Measurements from ENCODE around the gene CACNG4. TPM values are rescaled to one million over a fixed set of nuclear protein-coding genes. Genes with fewer than 3 reads are reported as not detected.

CACNG4 gene
- total RNA-seq, 1 donor, result not detected

DNA sequence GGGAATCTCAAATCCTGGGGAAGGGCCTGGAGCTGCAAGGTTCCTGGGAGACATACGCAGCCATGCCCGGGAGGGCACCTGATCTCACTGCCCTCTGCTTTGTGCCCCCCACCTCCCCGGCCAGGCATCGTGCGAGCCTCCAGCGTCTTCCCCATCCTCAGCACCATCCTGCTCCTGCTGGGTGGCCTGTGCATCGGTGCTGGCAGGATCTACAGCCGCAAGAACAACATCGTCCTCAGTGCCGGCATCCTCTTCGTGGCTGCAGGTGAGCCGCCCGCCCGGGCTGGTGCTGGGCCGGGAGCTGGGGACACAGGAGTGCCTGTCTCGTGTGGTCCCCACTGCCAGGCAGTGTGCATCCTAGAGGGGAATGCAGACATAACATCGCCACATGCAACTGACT, 60.2 kb downstream of the CACNG4 start:
- Histone ChIP-seq H3K27ac (ENCODE audit: low read depth, low read length) (no peak overlapping the region), H3K4me2 (ENCODE audit: insufficient read depth, low read length) (no peak overlapping the region), H4K20me1 (ENCODE audit: insufficient read depth, low read length) (no peaks in the 10 kb centered on the region), H3K9me3 (ENCODE audit: low read depth, low read length) (no peaks in the 10 kb centered on the region), H3K36me3 (ENCODE audit: insufficient read depth, low read length) (no peaks in the 10 kb centered on the region), H3K4me1 (ENCODE audit: insufficient read depth, low read length) (no peaks in the 10 kb centered on the region), H3K79me2 (ENCODE audit: insufficient read depth, low read length) (no peaks in the 10 kb centered on the region), H2AFZ (ENCODE audit: low read length) (no peak overlapping the region), H3K4me3 (ENCODE audit: insufficient read depth, low read length) (no peak overlapping the region), H3K27me3 (ENCODE audit: insufficient read depth, low read length) (peaks cover 27% of the 10 kb centered on the region)
- TF ChIP-seq, protein P1, sequence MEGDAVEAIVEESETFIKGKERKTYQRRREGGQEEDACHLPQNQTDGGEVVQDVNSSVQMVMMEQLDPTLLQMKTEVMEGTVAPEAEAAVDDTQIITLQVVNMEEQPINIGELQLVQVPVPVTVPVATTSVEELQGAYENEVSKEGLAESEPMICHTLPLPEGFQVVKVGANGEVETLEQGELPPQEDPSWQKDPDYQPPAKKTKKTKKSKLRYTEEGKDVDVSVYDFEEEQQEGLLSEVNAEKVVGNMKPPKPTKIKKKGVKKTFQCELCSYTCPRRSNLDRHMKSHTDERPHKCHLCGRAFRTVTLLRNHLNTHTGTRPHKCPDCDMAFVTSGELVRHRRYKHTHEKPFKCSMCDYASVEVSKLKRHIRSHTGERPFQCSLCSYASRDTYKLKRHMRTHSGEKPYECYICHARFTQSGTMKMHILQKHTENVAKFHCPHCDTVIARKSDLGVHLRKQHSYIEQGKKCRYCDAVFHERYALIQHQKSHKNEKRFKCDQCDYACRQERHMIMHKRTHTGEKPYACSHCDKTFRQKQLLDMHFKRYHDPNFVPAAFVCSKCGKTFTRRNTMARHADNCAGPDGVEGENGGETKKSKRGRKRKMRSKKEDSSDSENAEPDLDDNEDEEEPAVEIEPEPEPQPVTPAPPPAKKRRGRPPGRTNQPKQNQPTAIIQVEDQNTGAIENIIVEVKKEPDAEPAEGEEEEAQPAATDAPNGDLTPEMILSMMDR (IDR thresholded peaks at IDR 0.05; ENCODE audit: extremely low read depth, low read depth, low read length), result no peak
- no peak for DNase-seq (ENCODE audit: insufficient read length, low spot score, missing footprints)

DNA sequence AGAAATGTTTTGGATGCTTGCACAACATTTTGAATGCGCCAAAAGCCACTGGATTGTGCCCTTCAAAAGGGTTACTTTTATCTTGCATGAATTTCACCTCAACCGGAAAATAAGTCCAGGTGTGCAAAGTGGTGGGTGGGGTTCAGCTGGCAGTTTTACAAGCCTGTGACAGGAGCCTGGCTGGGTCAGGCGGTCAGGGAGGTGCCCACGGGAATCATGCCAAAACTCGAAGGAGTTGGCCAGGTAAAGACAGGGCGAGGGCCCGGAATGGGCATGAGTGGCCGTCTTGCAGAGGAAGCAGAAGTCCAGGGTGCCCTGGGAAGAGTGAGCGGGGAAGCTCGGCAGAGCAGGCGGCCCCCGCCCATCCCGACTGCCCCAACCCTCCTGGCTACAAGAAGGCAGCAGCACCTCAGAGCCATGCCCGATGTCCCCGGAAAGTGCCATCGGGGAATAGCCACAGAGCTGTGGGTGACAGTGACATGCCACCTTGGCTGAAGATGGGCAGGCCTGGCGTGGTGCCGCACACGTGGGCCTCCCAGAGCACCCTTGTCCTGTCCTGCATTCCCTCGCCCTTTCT, 60.8 kb downstream of the CACNG4 start:
- no peak for DNase-seq (ENCODE audit: insufficient read length, low spot score, missing footprints)
- H3K4me1 ChIP-seq (ENCODE audit: insufficient read depth, low read length), result no peaks in the 10 kb centered on the region
- no peaks in the 10 kb centered on the region for H3K79me2 ChIP-seq (ENCODE audit: insufficient read depth, low read length)
- no peak overlapping the region for H3K27ac ChIP-seq (ENCODE audit: low read depth, low read length)
- no peaks in the 10 kb centered on the region for H4K20me1 ChIP-seq (ENCODE audit: insufficient read depth, low read length)
- no peak overlapping the region for H2AFZ ChIP-seq (ENCODE audit: low read length)
- peaks cover 24% of the 10 kb centered on the region for H3K27me3 ChIP-seq (ENCODE audit: insufficient read depth, low read length)
- H3K36me3 ChIP-seq (ENCODE audit: insufficient read depth, low read length), result no peaks in the 10 kb centered on the region
- no peak overlapping the region for H3K4me3 ChIP-seq (ENCODE audit: insufficient read depth, low read length)
- no peaks in the 10 kb centered on the region for H3K9me3 ChIP-seq (ENCODE audit: low read depth, low read length)
- H3K4me2 ChIP-seq (ENCODE audit: insufficient read depth, low read length), result no peak overlapping the region
- TF ChIP-seq, protein P1 (IDR thresholded peaks at IDR 0.05; ENCODE audit: extremely low read depth, low read depth, low read length), result no peak

DNA sequence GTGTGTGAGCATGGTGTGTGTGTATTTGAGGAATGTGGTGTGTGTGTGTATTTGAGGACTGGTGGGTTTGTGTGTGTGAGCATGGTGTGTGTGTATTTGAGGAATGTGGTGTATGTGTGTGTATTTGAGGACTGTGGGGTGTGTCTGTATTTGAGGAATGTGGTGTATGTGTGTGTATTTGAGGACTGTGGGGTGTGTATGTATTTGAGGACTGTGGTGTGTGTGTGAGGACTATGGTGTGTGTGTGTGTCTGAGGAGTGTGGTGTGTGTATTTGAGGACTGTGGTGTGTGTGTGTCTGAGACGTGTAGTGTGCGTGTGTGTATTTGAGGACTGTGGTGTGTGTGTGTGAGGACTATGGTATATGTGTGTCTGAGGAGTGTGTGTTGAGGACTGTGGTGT, 61.8 kb downstream of the CACNG4 start:
- Histone ChIP-seq H3K27me3 (ENCODE audit: insufficient read depth, low read length) (peaks cover 16% of the 10 kb centered on the region), H3K4me3 (ENCODE audit: insufficient read depth, low read length) (no peak overlapping the region), H3K79me2 (ENCODE audit: insufficient read depth, low read length) (no peaks in the 10 kb centered on the region), H2AFZ (ENCODE audit: low read length) (no peak overlapping the region), H4K20me1 (ENCODE audit: insufficient read depth, low read length) (no peaks in the 10 kb centered on the region), H3K9me3 (ENCODE audit: low read depth, low read length) (no peaks in the 10 kb centered on the region), H3K4me1 (ENCODE audit: insufficient read depth, low read length) (no peaks in the 10 kb centered on the region), H3K36me3 (ENCODE audit: insufficient read depth, low read length) (no peaks in the 10 kb centered on the region), H3K27ac (ENCODE audit: low read depth, low read length) (no peak overlapping the region), H3K4me2 (ENCODE audit: insufficient read depth, low read length) (no peak overlapping the region)
- DNase-seq (ENCODE audit: insufficient read length, low spot score, missing footprints), result no peak
- TF ChIP-seq, protein P1 (IDR thresholded peaks at IDR 0.05; ENCODE audit: extremely low read depth, low read depth, low read length), result no peak

DNA sequence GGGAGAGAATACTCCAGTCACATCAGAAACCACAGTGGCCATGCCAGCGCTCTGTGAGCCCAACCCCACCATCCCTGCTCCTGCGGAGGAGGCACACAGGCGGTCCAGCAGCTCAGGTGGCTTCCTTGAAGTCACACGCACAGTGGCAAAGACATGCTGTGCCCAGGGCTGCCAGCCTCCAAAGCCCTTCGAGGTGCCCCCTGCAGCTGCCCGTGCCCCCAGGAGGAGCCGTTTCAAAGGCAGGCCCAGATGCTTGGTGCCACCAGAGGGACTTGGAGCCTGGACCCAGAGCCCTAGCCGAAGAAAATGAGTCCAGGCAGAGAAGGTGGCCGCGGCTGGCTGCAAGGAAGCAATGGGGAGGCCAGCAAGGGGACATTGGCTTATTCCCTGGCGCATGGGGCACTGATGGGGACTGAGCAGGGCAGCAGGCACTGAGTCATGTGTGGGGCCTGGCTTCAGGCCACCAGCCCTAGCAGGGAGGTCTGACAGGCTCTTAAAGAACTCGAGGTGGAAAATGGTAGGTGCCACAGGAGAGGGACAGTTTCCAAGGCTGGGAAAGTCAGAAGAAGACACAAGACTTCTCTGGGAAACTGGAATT, 62.6 kb downstream of the CACNG4 start:
- Histone ChIP-seq H3K4me1 (ENCODE audit: insufficient read depth, low read length) (no peaks in the 10 kb centered on the region), H3K27me3 (ENCODE audit: insufficient read depth, low read length) (peaks cover 9% of the 10 kb centered on the region), H3K36me3 (ENCODE audit: insufficient read depth, low read length) (no peaks in the 10 kb centered on the region), H3K79me2 (ENCODE audit: insufficient read depth, low read length) (no peaks in the 10 kb centered on the region), H3K9me3 (ENCODE audit: low read depth, low read length) (no peaks in the 10 kb centered on the region), H2AFZ (ENCODE audit: low read length) (no peak overlapping the region), H4K20me1 (ENCODE audit: insufficient read depth, low read length) (no peaks in the 10 kb centered on the region), H3K4me2 (ENCODE audit: insufficient read depth, low read length) (no peak overlapping the region), H3K27ac (ENCODE audit: low read depth, low read length) (no peak overlapping the region), H3K4me3 (ENCODE audit: insufficient read depth, low read length) (no peak overlapping the region)
- TF ChIP-seq, protein P1 (IDR thresholded peaks at IDR 0.05; ENCODE audit: extremely low read depth, low read depth, low read length), result no peak
- DNase-seq (ENCODE audit: insufficient read length, low spot score, missing footprints), result peak; percentile 88
